ENCODE measurements around the gene LACC1. TPM values are rescaled to one million over a fixed set of nuclear protein-coding genes. Genes with fewer than 3 reads are reported as not detected.

Gene LACC1
- total RNA-seq, 1 experiment from 2014 or later = 3.7 TPM

GRCh38 chr13:43872181-43872580, 7.5 kb upstream of the LACC1 start:
- no peak overlapping the region for H3K56ac ChIP-seq (ENCODE audit: insufficient read length, low read depth, low read length)
- H2BK15ac ChIP-seq (ENCODE audit: low read depth, low read length) = no peak overlapping the region
- H3K79me2 ChIP-seq (ENCODE audit: insufficient read depth, low read length) = no peaks in the 10 kb centered on the region
- no peak overlapping the region for H4K5ac ChIP-seq (ENCODE audit: insufficient read length, low read depth, low read length)
- no peak overlapping the region for H3K23ac ChIP-seq (ENCODE audit: insufficient read length, low read depth, low read length)
- H3K18ac ChIP-seq (ENCODE audit: insufficient read length, low read depth, low read length) = no peak overlapping the region
- no peak overlapping the region for H3K4me2 ChIP-seq (ENCODE audit: insufficient read depth, insufficient read length, low read length)
- no peak overlapping the region for H3T11ph ChIP-seq (ENCODE audit: low read length)
- no peaks in the 10 kb centered on the region for H3K23me2 ChIP-seq (ENCODE audit: insufficient read length, low read depth, low read length, poor library complexity, severe bottlenecking)
- no peak overlapping the region for H3K27ac Mint-ChIP-seq
- H3K27ac ChIP-seq (ENCODE audit: insufficient read length, low read depth, low read length) = no peak overlapping the region
- H3K4ac ChIP-seq (ENCODE audit: low read depth, low read length) = no peak overlapping the region
- H3K27me3 ChIP-seq (ENCODE audit: insufficient read depth, low read length) = no peaks in the 10 kb centered on the region
- no peak for TF ChIP-seq CTCF (conservative IDR thresholded peaks at IDR 0.05)
- H2AK5ac ChIP-seq (ENCODE audit: insufficient read length, low read length) = no peak overlapping the region
- no peaks in the 10 kb centered on the region for H4K20me1 ChIP-seq (ENCODE audit: control insufficient read depth, insufficient read depth, insufficient read length)
- H3K9ac ChIP-seq (ENCODE audit: extremely low read depth, insufficient read length, low read length) = no peak overlapping the region
- H3K27me3 Mint-ChIP-seq (ENCODE audit: low read depth) = no peaks in the 10 kb centered on the region
- no peaks in the 10 kb centered on the region for H3K9me3 Mint-ChIP-seq
- no peak overlapping the region for H3K4me3 Mint-ChIP-seq
- no peak overlapping the region for H2BK5ac ChIP-seq (ENCODE audit: insufficient read length, low read length)
- peaks cover 0 to 5% (median 0%) of the 10 kb centered on the region in 3 experiments; a peak in 5 of 7 replicates for H3K36me3 Mint-ChIP-seq (ENCODE audit: insufficient read depth in 1 of 3, low read depth in 3 of 3)
- no peak overlapping the region for H2BK120ac ChIP-seq (ENCODE audit: low read depth, low read length, poor library complexity, severe bottlenecking)
- no peak overlapping the region for H4K91ac ChIP-seq (ENCODE audit: insufficient read length, low read depth, low read length)
- H3K9me3 ChIP-seq (ENCODE audit: control insufficient read depth, low read depth, low read length) = no peaks in the 10 kb centered on the region
- H4K8ac ChIP-seq (replicated peaks; ENCODE audit: insufficient read length, low read depth, low read length) = no peak overlapping the region
- H2BK12ac ChIP-seq (ENCODE audit: insufficient read length, low read depth, low read length) = no peak overlapping the region
- no peaks in the 10 kb centered on the region for H3K79me1 ChIP-seq (ENCODE audit: insufficient read depth, low read depth, low read length, poor library complexity, severe bottlenecking)
- no peaks in the 10 kb centered on the region for H3K4me1 ChIP-seq (ENCODE audit: insufficient read depth, low read length)
- WGBS (ENCODE audit: extremely low coverage, insufficient read length, low lambda C conversion rate) = no CpG with 5 or more reads among the region's 1 CpG
- DNase-seq = no peak
- H2AFZ ChIP-seq (ENCODE audit: low read length) = no peak overlapping the region
- no peak overlapping the region for H3K14ac ChIP-seq (ENCODE audit: insufficient read depth, low read length)
- peaks cover 4 to 8% of the 10 kb centered on the region in 2 experiments; a peak in 2 of 4 replicates for H3K4me1 Mint-ChIP-seq
- no peak overlapping the region for H2BK20ac ChIP-seq (ENCODE audit: low read depth, low read length, poor library complexity, severe bottlenecking)

All from H9 (cell line).